ENCODE results near the gene G6PD.

GRCh38 chrX:154513716-154514115 is 32.9 kb downstream of the G6PD start:
- TF ChIP-seq, protein P1, sequence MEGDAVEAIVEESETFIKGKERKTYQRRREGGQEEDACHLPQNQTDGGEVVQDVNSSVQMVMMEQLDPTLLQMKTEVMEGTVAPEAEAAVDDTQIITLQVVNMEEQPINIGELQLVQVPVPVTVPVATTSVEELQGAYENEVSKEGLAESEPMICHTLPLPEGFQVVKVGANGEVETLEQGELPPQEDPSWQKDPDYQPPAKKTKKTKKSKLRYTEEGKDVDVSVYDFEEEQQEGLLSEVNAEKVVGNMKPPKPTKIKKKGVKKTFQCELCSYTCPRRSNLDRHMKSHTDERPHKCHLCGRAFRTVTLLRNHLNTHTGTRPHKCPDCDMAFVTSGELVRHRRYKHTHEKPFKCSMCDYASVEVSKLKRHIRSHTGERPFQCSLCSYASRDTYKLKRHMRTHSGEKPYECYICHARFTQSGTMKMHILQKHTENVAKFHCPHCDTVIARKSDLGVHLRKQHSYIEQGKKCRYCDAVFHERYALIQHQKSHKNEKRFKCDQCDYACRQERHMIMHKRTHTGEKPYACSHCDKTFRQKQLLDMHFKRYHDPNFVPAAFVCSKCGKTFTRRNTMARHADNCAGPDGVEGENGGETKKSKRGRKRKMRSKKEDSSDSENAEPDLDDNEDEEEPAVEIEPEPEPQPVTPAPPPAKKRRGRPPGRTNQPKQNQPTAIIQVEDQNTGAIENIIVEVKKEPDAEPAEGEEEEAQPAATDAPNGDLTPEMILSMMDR (IDR thresholded peaks at IDR 0.05) = no peak
- TF ChIP-seq EP300 (IDR thresholded peaks at IDR 0.05) = no peak
